Right atrium auricular region (tissue), 2 donors: Measurements from ENCODE around the gene GABRG3. TPM values are rescaled to one million over a fixed set of nuclear protein-coding genes. Genes with fewer than 3 reads are reported as not detected.

Experiments used
- DNase-seq: peaks from one replicate; pipeline ENCODE4 v3.0.0-alpha.2; 2019; ENCODE audit warnings: low spot score
- H3K27ac ChIP-seq, 2 donors: fragments of 200-600 bp; sonication (generic); 1 replicate in 1 of 2; 2 replicates in 1 of 2; pipeline ENCODE4 v1.5.1; 2016 to 2019
- H3K27me3 ChIP-seq, 2 donors: fragments of 200-600 bp; sonication (generic); one replicate each; pipeline versions ENCODE4 v1.5.1 to v1.6.0; 2017 to 2019
- H3K36me3 ChIP-seq: fragments of 200-600 bp; sonication (generic); one replicate; pipeline ENCODE4 v1.5.1; 2016
- H3K4me1 ChIP-seq, 2 donors: fragments of 200-600 bp; sonication (generic); one replicate each; pipeline versions ENCODE4 v1.5.1 to v1.6.0; 2017 to 2019
- H3K4me3 ChIP-seq, 2 donors: fragments of 200-600 bp; sonication (generic); 1 replicate in 1 of 2; 2 replicates in 1 of 2; pipeline ENCODE4 v1.5.1; 2017 to 2019; ENCODE audit warnings: mild to moderate bottlenecking in 1 of 2, moderate library complexity in 1 of 2
- H3K9me3 ChIP-seq, 2 donors: fragments of 200-600 bp; sonication (generic); one replicate each; pipeline ENCODE4 v1.5.1; 2019
- total RNA-seq, 2 donors: library from RNA; depleted of rRNA; stranded (reverse); fragments of >200 nt; gene quantifications; one replicate each; pipeline ENCODE4 v1.1.0, GENCODE V29; 2016
- TF ChIP-seq, protein P1 (sequence below), 2 donors: fragments of 200-600 bp; sonication (generic); IDR thresholded peaks; one replicate each; pipeline ENCODE4 v1.5.1; 2019; ENCODE audit warnings: antibody characterized with exemption in 2 of 2

The GABRG3 gene
- total RNA-seq, 2 donors from 2014 or later = not detected

DNA sequence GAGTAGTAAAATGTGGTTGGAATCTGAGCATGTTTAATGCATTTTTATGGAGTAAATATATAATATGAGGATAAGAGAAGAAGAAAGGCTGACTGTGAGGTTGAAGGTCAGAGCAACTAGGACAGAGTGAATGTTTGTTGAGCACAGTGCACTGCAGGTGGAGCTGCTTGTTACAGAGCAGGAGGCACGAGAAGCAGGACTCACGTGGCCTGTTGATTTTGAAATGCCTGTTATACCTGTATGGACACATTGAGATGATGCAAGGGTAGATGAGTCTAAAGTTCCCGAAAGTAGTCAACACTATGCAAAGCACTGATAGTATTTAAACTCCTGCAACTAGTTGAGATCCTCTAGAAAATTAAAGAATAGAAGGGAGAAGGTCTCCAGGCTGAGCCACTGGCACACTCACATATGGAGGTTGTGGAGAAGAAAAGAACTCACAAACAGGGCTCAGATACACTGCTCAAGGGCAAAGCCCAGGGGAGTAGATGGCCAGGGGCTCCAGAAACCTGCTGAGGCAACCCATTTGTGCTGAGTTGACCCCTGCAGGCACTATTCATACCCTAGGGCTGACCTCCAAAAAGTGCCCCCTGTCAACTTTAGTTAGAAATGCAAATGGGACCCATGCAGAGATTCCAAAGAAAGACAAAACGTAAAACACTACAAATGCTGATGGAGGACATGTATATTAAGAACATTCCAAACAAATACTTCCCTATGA lies 541.5 kb downstream of the GABRG3 start:
- Histone ChIP-seq H3K27ac (no peak overlapping the region), H3K27me3 (no peaks in the 10 kb centered on the region), H3K4me3 (no peak overlapping the region), H3K4me1 (no peaks in the 10 kb centered on the region), H3K36me3 (no peaks in the 10 kb centered on the region), H3K9me3 (peaks cover 5 to 21% of the 10 kb centered on the region in 2 donors)
- no peak for DNase-seq
- TF ChIP-seq, protein P1, sequence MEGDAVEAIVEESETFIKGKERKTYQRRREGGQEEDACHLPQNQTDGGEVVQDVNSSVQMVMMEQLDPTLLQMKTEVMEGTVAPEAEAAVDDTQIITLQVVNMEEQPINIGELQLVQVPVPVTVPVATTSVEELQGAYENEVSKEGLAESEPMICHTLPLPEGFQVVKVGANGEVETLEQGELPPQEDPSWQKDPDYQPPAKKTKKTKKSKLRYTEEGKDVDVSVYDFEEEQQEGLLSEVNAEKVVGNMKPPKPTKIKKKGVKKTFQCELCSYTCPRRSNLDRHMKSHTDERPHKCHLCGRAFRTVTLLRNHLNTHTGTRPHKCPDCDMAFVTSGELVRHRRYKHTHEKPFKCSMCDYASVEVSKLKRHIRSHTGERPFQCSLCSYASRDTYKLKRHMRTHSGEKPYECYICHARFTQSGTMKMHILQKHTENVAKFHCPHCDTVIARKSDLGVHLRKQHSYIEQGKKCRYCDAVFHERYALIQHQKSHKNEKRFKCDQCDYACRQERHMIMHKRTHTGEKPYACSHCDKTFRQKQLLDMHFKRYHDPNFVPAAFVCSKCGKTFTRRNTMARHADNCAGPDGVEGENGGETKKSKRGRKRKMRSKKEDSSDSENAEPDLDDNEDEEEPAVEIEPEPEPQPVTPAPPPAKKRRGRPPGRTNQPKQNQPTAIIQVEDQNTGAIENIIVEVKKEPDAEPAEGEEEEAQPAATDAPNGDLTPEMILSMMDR (IDR thresholded peaks at IDR 0.05) = no peak

DNA sequence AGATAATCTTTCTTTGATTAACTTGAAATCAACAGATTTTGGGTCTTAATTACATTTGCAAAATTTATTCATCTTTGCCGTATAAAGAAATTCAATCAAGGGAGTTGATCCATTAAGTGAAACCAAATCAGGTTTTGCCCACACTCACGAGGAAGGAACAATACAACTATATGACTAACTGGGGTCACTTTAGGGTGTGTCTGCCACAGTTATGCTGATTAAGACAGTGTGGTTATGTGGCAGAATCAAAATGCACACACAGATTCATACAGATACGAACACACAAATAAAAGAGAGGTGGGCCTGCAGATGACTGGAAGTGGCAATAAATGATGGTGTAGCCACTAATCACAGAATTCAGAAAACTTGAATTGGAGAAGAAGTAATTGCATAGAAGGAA lies 543.5 kb downstream of the GABRG3 start:
- Histone ChIP-seq H3K9me3 (peaks cover 1 to 10% of the 10 kb centered on the region in 2 donors), H3K27me3 (no peaks in the 10 kb centered on the region), H3K36me3 (no peaks in the 10 kb centered on the region), H3K4me1 (no peaks in the 10 kb centered on the region), H3K4me3 (no peak overlapping the region), H3K27ac (no peak overlapping the region)
- no peak for DNase-seq
- TF ChIP-seq, protein P1 (IDR thresholded peaks at IDR 0.05) = no peak

DNA sequence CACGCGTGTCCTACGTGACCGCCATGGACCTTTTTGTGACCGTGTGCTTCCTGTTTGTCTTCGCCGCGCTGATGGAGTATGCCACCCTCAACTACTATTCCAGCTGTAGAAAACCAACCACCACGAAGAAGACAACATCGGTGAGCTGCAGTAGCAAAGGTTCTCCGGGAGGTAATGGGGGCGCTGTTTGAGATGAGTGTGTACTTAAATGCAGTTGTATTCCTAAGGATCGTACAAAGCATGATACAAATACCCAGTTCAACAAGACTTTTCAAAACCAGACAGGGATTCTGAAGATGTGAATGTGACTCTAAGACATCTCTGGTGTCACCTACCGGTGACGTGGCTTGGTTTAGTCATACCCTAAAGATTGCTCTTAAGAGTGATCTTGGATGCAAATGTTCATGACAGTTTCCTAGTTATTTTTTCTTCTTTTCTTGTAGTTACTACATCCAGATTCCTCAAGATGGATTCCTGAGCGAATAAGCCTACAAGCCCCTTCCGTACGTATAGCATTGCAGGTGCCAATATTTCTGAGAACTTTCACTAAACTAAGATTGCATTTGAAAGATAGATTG lies 556.6 kb downstream of the GABRG3 start:
- peaks cover 0 to 25% of the 10 kb centered on the region in 2 donors for H3K9me3 ChIP-seq
- H3K4me1 ChIP-seq = no peaks in the 10 kb centered on the region
- H3K36me3 ChIP-seq = no peaks in the 10 kb centered on the region
- no peaks in the 10 kb centered on the region for H3K27me3 ChIP-seq
- H3K4me3 ChIP-seq = no peak overlapping the region
- DNase-seq = no peak
- TF ChIP-seq, protein P1 (IDR thresholded peaks at IDR 0.05) = no peak
- no peak overlapping the region for H3K27ac ChIP-seq

DNA sequence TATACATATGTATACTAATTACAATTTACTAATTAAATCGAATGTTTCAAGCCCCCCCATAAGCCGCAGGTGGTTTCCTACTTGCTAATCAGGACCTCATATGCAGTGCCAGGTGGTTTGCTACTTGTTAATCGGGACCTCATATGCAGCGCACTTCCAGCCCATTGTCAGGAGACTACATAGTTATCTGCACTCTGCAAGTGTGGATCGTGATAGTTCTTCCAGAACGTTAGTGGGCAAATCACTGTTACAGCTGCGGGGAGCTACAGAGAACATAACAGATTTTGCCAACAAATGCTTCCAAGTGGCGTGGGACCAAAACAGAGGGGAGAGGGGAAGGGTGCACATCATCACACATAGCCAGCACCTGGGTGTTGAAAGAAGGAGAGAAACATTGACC lies 558.4 kb downstream of the GABRG3 start:
- Histone ChIP-seq H3K4me1 (no peaks in the 10 kb centered on the region), H3K9me3 (peaks cover 0 to 7% of the 10 kb centered on the region in 2 donors), H3K4me3 (no peak overlapping the region), H3K36me3 (no peaks in the 10 kb centered on the region), H3K27ac (no peak overlapping the region), H3K27me3 (no peaks in the 10 kb centered on the region)
- no peak for DNase-seq
- TF ChIP-seq, protein P1 (IDR thresholded peaks at IDR 0.05) = no peak

DNA sequence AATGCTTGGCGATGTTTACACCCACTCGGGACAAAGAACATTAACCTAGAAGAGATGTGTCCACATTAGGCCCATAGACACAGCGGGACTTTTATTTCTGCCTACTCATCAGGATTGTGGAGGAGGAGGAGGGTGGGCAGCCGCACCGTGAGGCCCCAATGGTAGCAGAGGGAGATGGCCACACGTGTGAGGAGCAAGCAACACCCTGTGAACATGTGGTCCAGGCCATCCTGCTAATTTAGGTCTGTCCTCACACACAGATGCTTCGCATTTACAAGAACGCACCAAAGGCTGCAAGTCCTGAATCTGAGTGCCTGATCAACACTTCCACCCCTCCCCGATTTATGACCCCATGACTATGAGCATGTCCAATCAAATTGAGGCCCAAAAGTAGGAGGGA lies 560.0 kb downstream of the GABRG3 start:
- Histone ChIP-seq H3K9me3 (no peaks in the 10 kb centered on the region), H3K36me3 (no peaks in the 10 kb centered on the region), H3K27me3 (no peaks in the 10 kb centered on the region), H3K27ac (no peak overlapping the region), H3K4me1 (no peaks in the 10 kb centered on the region), H3K4me3 (no peak overlapping the region)
- TF ChIP-seq, protein P1 (IDR thresholded peaks at IDR 0.05) = no peak
- DNase-seq = no peak
